ENCODE data around the gene LDLRAP1.

DNA sequence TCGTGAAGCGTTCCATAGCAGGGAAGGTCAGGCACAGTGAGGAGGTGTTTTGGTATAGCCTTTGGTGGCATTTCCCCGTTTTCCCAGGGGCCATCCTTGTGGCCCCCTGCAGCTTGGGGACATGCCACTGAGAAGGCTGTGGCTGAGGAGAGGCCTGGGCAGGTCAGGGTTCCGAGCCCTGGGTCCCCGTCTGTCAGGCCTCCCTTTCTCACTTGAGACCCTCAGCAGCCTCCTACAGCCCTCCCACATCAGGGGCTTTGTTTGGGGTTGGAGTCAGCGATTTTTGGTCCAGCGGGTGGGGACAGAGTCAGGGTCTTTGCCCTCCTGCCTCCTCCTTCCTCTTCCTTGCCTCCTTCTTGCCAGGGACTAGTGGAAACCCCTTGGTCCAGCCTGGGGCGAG is 22.2 kb downstream of the LDLRAP1 start:
- TF ChIP-seq, protein P1, sequence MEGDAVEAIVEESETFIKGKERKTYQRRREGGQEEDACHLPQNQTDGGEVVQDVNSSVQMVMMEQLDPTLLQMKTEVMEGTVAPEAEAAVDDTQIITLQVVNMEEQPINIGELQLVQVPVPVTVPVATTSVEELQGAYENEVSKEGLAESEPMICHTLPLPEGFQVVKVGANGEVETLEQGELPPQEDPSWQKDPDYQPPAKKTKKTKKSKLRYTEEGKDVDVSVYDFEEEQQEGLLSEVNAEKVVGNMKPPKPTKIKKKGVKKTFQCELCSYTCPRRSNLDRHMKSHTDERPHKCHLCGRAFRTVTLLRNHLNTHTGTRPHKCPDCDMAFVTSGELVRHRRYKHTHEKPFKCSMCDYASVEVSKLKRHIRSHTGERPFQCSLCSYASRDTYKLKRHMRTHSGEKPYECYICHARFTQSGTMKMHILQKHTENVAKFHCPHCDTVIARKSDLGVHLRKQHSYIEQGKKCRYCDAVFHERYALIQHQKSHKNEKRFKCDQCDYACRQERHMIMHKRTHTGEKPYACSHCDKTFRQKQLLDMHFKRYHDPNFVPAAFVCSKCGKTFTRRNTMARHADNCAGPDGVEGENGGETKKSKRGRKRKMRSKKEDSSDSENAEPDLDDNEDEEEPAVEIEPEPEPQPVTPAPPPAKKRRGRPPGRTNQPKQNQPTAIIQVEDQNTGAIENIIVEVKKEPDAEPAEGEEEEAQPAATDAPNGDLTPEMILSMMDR (IDR thresholded peaks at IDR 0.05) = no peak
- no peak for TF ChIP-seq POLR2AphosphoS5 (IDR thresholded peaks at IDR 0.05; ENCODE audit: insufficient read depth in 1 of 2, low read depth in 1 of 2)

All from vagina (tissue), 2 donors.